ENCODE measurements around the gene PGLYRP4.
"Not testable (repeated sequence)": the region's sequence is repeated elsewhere in the genome, so short reads cannot be mapped to it uniquely, and the experiment has no call there.

The PGLYRP4 gene

DNA sequence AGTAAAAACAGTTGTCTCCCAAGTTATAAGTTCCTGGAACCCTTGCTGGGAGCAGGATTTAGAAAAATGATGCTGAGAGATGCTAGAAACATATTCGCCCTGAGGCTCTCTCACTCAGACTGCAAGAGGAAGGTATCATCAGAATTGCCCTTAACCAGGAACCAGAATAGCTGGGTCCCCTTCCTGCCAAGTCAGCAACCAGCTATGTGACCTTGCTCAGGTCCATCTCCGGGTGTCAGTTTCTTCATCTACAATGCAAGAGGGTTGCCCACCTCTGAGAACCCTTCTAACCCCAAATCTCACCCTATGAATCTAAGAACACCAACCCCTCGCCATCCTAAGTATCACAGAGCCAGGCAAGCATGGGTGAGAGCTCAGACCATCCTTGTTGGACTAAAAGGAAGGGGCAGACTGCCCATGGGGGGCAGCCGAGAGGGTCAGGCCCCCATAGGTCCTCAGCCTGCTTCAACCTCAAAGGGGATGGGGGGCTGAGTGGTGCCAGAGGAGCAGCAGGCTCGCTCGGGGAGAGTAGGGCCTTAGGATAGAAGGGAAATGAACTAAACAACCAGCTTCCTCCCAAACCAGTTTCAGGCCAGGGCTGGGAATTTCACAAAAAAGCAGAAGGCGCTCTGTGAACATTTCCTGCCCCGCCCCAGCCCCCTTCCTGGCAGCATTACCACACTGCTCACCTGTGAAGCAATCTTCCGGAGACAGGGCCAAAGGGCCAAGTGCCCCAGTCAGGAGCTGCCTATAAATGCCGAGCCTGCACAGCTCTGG, 8.6 kb upstream of the PGLYRP4 start:
- TF ChIP-seq ZNF274 (IDR thresholded peaks at IDR 0.05; ENCODE audit: low read depth, low read length): no peak
- no peak overlapping the region for H3K4me3 ChIP-seq (ENCODE audit: low read length)

DNA sequence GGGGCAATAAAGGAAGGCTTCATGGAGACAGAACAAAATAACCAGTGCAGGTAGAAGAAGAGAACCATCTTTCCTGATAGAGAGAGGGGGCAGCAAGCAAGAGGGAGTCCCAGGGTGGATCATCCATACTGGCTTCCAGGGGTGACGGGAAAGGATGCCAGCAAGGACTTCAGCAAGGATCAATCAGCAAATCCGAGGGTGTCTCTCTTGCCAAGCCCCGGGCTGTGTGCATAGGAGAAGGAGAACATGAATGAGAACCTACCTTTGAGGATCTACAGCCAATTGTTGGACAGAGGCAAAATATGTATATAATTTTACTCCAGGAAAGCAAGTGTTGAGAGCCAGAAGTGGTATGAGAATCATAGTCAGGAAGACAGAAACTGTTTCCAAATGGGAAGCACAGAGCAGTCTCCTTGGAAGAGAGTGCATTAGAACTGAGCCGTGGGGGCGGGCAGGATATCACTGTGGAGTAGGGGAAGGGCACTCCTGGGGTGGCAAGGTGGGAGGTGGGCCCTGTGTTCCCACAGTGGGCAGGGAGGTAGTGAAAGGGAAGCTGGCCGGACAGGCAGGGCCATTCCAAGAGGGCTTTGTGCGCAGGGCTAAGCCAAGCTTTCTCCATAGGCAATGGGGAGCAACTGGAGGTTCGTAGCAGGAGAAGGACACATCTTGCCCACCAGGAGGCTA, 7.9 kb upstream of the PGLYRP4 start:
- H3K4me3 ChIP-seq (ENCODE audit: low read length): no peak overlapping the region
- TF ChIP-seq ZNF274 (IDR thresholded peaks at IDR 0.05; ENCODE audit: low read depth, low read length): no peak

DNA sequence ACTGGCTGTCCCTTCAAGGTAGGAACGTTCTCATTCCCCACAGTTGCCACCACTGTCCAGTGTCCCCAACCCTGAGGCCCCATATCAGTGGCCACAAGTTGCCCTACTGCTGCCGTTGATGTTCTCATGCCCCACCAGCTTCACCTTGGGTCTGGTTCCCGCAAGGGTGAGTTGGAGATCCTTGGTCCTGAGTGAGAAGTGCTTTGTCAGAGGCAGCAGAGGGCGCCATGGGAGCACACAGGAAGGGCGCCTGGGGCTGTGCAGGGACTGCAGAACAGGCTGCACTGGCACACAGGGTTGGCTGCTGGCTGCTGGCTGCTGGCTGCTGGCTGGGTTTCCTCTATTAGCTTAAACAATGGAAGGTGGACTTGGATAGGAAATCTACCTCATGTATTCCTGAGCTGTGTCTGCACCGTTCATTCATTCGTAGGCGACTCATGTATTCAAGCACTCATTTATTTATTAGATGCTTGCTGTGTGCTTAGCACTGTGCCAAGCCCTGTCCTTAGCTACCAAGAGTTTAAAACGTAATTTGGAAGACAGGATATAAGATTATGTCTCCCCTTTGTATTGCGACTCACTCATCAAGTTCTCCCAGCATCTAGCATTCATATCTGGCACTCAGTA, 6.9 kb upstream of the PGLYRP4 start:
- TF ChIP-seq ZNF274 (IDR thresholded peaks at IDR 0.05; ENCODE audit: low read depth, low read length): no peak
- H3K4me3 ChIP-seq (ENCODE audit: low read length): no peak overlapping the region

DNA sequence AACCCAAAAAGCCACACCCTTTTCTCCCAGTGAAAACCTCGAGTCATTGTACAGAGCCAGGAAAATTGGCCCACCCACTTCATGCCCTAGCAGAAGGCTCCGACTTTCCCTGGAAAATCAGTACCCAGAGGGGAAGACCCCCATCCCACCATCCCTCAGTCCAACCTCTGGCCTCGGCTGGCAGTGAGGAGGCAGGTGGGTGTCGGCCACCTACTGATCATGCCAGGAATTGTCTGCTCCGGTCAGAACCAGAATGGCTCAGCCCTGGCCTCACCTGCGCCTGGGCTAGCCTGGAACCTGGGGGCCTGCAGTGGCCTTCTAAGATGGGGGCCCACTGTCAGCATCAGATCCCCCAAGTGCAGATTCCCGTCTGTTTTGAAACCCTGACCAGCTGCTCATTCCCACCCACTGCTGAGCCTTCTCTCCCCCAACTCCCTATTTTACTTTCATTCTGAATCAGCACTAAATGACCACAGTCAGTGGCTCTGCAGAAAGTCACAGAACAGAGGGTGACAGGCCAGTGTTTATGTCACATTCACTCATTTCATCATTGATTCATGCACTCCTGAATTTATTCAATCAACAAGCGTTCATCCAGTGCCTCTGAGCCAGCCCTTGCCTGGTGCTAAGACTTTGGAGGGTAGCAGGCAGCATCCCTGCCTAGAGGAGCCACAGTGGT, 6.0 kb upstream of the PGLYRP4 start:
- H3K4me3 ChIP-seq (ENCODE audit: low read length): no peak overlapping the region
- TF ChIP-seq ZNF274 (IDR thresholded peaks at IDR 0.05; ENCODE audit: low read depth, low read length): no peak

DNA sequence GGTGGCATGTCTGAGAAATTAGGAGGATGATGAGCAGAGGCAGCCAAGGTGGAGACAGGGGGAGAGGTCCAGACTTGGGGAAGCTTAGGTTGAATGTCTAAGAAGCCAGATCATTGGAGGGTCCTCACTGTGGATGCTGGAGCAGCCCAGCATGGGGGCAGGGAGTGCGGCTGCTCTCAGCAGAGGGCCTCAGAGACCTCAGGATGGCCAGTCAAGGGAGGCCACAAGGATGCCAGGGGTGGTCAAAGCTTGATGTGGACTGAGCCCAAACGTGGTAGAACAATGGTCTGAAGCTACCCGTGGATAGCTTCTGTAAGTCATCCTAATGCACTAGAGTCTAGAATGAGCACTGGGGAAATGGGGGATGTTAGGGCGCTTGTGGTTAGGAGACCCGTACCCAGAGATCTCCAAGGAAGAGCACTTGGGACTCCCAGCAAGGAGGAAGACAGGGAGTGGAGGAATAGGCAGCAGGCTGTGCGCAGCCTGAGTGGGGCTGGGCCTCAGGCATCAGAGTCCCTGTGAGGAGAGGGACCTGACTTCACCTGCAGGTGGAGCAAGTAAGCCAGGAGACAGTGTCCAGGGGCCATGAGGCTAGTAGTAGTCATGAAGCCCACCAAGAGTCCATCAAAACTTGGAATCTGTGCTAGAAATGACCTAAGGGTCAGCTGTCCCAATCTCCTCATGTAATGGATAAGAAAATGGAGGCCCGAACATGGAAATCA, 4.7 kb upstream of the PGLYRP4 start:
- no peak overlapping the region for H3K4me3 ChIP-seq (ENCODE audit: low read length)
- no peak for TF ChIP-seq ZNF274 (IDR thresholded peaks at IDR 0.05; ENCODE audit: low read depth, low read length)

DNA sequence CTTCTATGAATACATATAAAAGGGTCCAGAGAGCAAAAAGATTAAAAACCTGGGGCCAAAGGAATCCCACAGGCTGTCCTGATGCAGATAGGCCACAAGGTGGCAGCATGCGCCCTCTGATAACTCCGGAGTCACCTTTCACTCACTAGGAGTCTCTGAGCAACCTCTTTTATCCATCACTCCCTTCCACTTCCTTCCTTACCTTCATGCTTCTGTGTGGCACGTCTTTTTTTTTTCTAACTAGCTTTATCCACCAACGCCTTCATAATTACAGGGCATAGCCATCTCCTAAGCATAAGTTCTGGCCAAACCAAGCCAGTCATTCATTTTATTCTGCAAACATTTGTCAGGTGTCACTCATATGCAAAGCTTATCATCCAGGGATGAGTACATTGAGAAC, 3.9 kb upstream of the PGLYRP4 start:
- H3K4me3 ChIP-seq (ENCODE audit: low read length): no peak overlapping the region
- no peak for TF ChIP-seq ZNF274 (IDR thresholded peaks at IDR 0.05; ENCODE audit: low read depth, low read length)

DNA sequence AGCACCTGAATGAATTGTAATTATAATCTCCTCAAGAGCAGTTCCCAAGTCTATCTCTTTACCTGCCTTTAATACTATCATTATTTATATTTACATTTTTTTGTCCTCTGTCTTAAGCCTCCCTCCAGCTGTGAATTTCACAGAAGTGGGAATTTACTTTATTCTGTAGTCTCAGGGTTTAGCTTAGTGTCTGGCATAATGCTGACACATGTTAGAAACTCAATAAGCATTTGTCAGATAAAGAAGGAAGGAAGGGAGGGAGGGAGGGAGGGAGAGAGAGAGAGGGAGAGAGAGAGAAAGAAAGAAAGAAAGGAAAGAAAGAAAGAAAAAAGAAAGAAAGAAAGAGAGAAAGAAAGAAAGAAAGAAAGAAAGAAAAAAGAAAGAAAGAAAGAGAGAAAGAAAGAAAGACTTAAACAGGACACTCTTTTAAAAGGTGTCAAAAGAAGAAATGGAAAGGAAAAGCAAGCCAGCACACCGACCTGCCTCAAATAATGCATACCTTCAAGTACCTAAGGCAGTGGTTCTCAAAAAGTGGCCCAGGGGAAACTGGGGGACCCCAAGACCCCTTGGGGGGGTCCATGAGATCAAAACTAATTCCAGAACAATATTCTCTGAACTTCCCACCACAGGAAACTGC, 1.8 kb upstream of the PGLYRP4 start:
- no peak for TF ChIP-seq ZNF274 (IDR thresholded peaks at IDR 0.05; ENCODE audit: low read depth, low read length)

DNA sequence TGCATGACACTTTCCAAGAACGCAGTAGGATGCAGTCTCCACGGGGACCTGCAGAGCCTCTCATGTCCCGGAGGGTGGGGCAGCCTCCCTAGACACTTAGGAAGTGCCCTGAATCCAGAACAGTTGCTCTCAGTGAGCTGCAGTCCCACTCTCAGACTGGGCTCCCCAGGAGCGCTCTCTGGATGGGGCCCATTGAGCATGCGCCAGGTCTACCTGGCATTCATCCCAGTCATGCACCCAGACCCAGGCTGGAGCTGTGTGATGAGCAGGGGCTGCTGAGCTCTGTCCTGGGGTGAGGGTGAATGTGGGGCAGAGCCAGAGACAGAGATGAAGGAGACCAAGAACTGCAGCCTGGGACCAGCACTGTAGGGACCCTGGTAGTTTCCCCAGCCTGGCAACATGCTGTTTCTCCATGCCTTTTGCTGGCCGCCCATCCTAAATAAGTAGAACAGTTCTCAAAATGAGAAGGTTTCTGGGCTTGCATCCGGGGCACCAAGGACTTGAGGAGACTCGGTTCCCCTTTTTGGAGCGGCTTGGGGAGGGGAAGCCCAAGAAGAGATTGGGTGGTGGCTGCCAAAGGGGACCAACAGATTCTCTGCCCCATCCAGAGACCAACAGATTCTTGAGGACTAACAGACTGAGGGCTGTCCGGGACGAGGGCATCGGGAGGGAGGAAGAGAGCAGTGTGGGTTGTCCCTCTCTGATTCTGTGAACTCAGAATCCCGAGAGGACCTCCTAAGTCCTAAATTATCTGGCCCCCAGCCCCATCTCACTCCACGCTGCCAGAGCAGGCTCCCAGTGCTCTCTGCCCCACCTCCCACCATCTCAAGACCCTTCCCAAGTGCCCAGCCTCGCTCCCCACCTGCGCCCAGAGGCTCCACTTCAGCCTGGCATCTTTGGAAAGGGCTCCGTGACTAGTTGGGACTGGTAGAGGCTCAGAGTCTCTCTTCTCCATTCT, 1.0 kb upstream of the PGLYRP4 start:
- no peak for TF ChIP-seq ZNF274 (IDR thresholded peaks at IDR 0.05; ENCODE audit: low read depth, low read length)
- no peak overlapping the region for H3K4me3 ChIP-seq (ENCODE audit: low read length)

More for the DNA sequence above, 1.8 kb upstream of the PGLYRP4 start:
- H3K4me3 ChIP-seq (ENCODE audit: low read length): no peak overlapping the region

DNA sequence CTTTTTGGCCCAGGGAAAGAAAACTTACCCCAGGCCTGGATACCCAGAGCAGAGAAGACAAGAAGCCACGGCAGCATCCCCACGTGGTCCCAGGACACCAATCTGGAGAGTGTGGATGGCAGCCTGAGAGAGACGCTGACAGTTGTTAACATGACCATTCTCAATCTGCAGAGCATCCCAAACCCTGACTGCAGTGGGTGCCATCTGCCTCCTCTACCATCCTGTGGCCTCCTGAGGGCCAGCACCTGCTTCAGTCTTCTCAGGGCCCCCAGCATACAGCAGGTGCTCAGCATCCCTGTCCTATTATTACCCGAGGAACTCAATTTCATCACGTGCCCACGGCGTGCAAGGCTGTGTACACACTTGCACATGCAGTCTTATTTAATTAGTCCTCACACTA, 785 bp downstream of the PGLYRP4 start:
- no peak for TF ChIP-seq ZNF274 (IDR thresholded peaks at IDR 0.05; ENCODE audit: low read depth, low read length)
- H3K4me3 ChIP-seq (ENCODE audit: low read length): no peak overlapping the region

DNA sequence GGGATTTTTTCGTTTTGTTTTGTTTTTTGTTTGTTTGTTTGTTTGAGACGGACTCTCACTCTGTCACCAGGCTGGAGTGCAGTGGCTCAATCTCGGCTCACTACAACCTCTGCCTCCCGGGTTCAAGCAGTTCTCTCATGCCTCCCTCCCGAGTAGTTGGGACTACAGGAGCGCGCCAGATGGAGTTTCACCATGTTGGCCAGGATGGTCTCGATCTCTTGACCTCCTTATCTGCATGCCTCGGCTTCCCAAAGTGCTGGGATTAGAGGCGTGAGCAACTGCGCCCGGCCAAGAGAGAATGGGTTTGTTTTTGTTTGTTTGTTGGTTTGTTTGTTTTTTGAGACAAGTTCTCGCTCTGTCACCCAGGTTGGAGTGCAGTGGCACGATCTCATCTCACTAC, 1.6 kb downstream of the PGLYRP4 start:
- not testable (repeated sequence) for H3K4me3 ChIP-seq (ENCODE audit: low read length)

DNA sequence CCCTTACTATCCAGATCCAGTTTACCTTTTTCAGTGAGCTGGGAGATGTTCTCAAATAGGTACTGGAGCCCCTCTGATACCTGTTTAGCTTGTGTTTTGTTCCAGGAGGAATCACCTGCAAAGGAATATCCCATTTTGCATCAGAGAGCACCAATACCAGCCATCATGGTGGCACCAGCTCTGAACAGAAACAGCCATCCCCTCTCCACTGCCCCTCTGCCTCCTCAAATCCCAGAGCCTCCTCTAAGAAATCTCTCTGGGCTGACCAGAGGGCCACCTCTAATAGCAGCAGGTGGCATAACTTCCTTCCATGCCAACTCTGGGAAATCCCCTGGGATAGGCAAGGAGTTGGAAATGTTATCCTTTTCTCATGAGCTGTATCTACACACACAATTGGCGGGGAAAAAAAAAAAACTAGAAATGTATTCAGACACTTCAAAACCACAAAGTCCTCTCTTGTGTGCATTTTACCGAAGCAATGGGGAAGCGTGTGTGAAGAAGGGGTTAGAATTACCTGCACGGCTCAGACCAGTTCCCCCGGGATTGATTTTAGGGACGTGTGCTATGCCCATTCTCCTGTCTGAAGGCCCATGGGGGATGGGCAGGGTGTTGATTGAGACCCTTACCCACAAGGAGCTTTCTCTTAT, 2.4 kb downstream of the PGLYRP4 start:
- no peak overlapping the region; the same call in 1 of the 2 replicates for H3K4me3 ChIP-seq (ENCODE audit: low read length)
- TF ChIP-seq ZNF274 (IDR thresholded peaks at IDR 0.05; ENCODE audit: low read depth, low read length): no peak

All from GM08714 (cell line).